H9 (cell line): ENCODE data around the gene CERS6. TPM values are rescaled to one million over a fixed set of nuclear protein-coding genes. Genes with fewer than 3 reads are reported as not detected.

ENCODE experiments used
- DNase-seq: peaks from one replicate; pipeline ENCODE4 v3.0.0-alpha.2; 2017
- H2AFZ ChIP-seq: one replicate; pipeline ENCODE4 v1.6.1; 2013; ENCODE audit warnings: mild to moderate bottlenecking, low read length, control low read depth, moderate library complexity
- H2AK5ac ChIP-seq: 2 replicates; pipeline ENCODE4 v1.6.1; 2013; ENCODE audit warnings: low read length, control low read depth, mixed read lengths; ENCODE audit not compliant: insufficient read length
- H2BK120ac ChIP-seq: one replicate; pipeline ENCODE4 v1.6.1; 2013; ENCODE audit warnings: low read depth, mild to moderate bottlenecking, low read length, control low read depth, inconsistent platforms; ENCODE audit not compliant: poor library complexity, severe bottlenecking
- H2BK12ac ChIP-seq: 2 replicates; pipeline ENCODE4 v1.6.1; 2013; ENCODE audit warnings: low read length, control low read depth, mixed read lengths, low read depth; ENCODE audit not compliant: insufficient read length
- H2BK15ac ChIP-seq: 2 replicates; pipeline ENCODE4 v1.6.1; 2013; ENCODE audit warnings: low read depth, low read length, control low read depth
- H2BK20ac ChIP-seq: one replicate; pipeline ENCODE4 v1.6.1; 2013; ENCODE audit warnings: low read depth, mild to moderate bottlenecking, low read length, control low read depth, inconsistent platforms; ENCODE audit not compliant: poor library complexity, severe bottlenecking
- H2BK5ac ChIP-seq: 2 replicates; pipeline ENCODE4 v1.6.1; 2013; ENCODE audit warnings: low read length, control low read depth, mixed read lengths; ENCODE audit not compliant: insufficient read length
- H3K14ac ChIP-seq: 2 replicates; pipeline ENCODE4 v1.6.1; 2013; ENCODE audit warnings: low read length, control low read depth; ENCODE audit not compliant: insufficient read depth
- H3K18ac ChIP-seq: 2 replicates; pipeline ENCODE4 v1.6.1; 2013; ENCODE audit warnings: low read depth, mild to moderate bottlenecking, mixed read lengths, low read length, control low read depth; ENCODE audit not compliant: insufficient read length
- H3K23ac ChIP-seq: 2 replicates; pipeline ENCODE4 v1.6.1; 2013; ENCODE audit warnings: low read length, control low read depth, mixed read lengths, low read depth; ENCODE audit not compliant: insufficient read length
- H3K23me2 ChIP-seq: 2 replicates; pipeline ENCODE4 v1.6.1; 2013; ENCODE audit warnings: low read depth, mild to moderate bottlenecking, mixed read lengths, low read length, control low read depth; ENCODE audit not compliant: insufficient read length, poor library complexity, severe bottlenecking
- H3K27ac ChIP-seq: 2 replicates; pipeline ENCODE4 v1.5.1; 2013; ENCODE audit warnings: low read length, control low read depth, mixed read lengths, low read depth; ENCODE audit not compliant: insufficient read length
- H3K27me3 ChIP-seq: 2 replicates; pipeline ENCODE4 v1.6.1; 2013; ENCODE audit warnings: low read length, control low read depth, inconsistent platforms; ENCODE audit not compliant: insufficient read depth
- H3K4ac ChIP-seq: 2 replicates; pipeline ENCODE4 v1.6.1; 2013; ENCODE audit warnings: low read depth, mild to moderate bottlenecking, control low read depth, inconsistent platforms, low read length, moderate library complexity
- H3K4me1 ChIP-seq: 2 replicates; pipeline ENCODE4 v1.6.1; 2013; ENCODE audit warnings: low read length, control low read depth, inconsistent platforms; ENCODE audit not compliant: insufficient read depth
- H3K4me2 ChIP-seq: 2 replicates; pipeline ENCODE4 v1.6.1; 2013; ENCODE audit warnings: low read length, control low read depth, mixed read lengths; ENCODE audit not compliant: insufficient read length, insufficient read depth
- H3K56ac ChIP-seq: 2 replicates; pipeline ENCODE4 v1.6.1; 2013; ENCODE audit warnings: low read depth, mild to moderate bottlenecking, mixed read lengths, low read length, control low read depth; ENCODE audit not compliant: insufficient read length
- H3K79me1 ChIP-seq: 2 replicates; pipeline ENCODE4 v1.6.1; 2013; ENCODE audit warnings: low read depth, mild to moderate bottlenecking, moderate library complexity, low read length, control low read depth, inconsistent platforms; ENCODE audit not compliant: insufficient read depth, poor library complexity, severe bottlenecking
- H3K79me2 ChIP-seq: 2 replicates; pipeline ENCODE4 v1.6.1; 2013; ENCODE audit warnings: low read length, control low read depth, inconsistent platforms; ENCODE audit not compliant: insufficient read depth
- H3K9ac ChIP-seq: 2 replicates; pipeline ENCODE4 v1.6.1; 2013; ENCODE audit warnings: low read length, control low read depth, mixed read lengths; ENCODE audit not compliant: insufficient read length; ENCODE audit errors: extremely low read depth
- H3K9me3 ChIP-seq: one replicate; pipeline ENCODE4 v1.6.1; 2013; ENCODE audit warnings: low read depth, low read length, inconsistent platforms; ENCODE audit not compliant: control insufficient read depth
- H3T11ph ChIP-seq: one replicate; pipeline ENCODE4 v1.6.1; 2013; ENCODE audit warnings: mild to moderate bottlenecking, low read length, control low read depth, inconsistent platforms
- H4K20me1 ChIP-seq: one replicate; pipeline ENCODE4 v1.6.1; 2013; ENCODE audit not compliant: control insufficient read depth, insufficient read length, insufficient read depth
- H4K5ac ChIP-seq: 2 replicates; pipeline ENCODE4 v1.6.1; 2013; ENCODE audit warnings: low read depth, mild to moderate bottlenecking, mixed read lengths, low read length, control low read depth; ENCODE audit not compliant: insufficient read length
- H4K8ac ChIP-seq: replicated peaks from 2 replicates; pipeline ENCODE4 v1.6.1; 2013; ENCODE audit warnings: low read length, control low read depth, mixed read lengths, low read depth; ENCODE audit not compliant: insufficient read length
- H4K91ac ChIP-seq: 2 replicates; pipeline ENCODE4 v1.6.1; 2013; ENCODE audit warnings: low read depth, mild to moderate bottlenecking, moderate library complexity, mixed read lengths, low read length, control low read depth; ENCODE audit not compliant: insufficient read length
- H3K27ac Mint-ChIP-seq, 3 experiments: 2 replicates in 2 of 3; 3 replicates in 1 of 3; pipeline ENCODE4 v1.8.0; 2020 to 2021; ENCODE audit warnings: mixed read lengths in 3 of 3, mild to moderate bottlenecking in 1 of 3, moderate library complexity in 1 of 3
- H3K27me3 Mint-ChIP-seq: 2 replicates; pipeline ENCODE4 v1.8.0; 2021; ENCODE audit warnings: low read depth, mild to moderate bottlenecking, moderate library complexity, mixed read lengths
- H3K36me3 Mint-ChIP-seq, 3 experiments: 2 replicates in 2 of 3; 3 replicates in 1 of 3; pipeline ENCODE4 v1.8.0; 2020 to 2021; ENCODE audit warnings: low read depth in 3 of 3, mixed read lengths in 3 of 3; ENCODE audit not compliant: insufficient read depth in 1 of 3
- H3K4me1 Mint-ChIP-seq, 2 experiments: 2 replicates each; pipeline ENCODE4 v1.8.0; 2020; ENCODE audit warnings: mixed read lengths in 2 of 2
- H3K4me3 Mint-ChIP-seq, 2 experiments: 2 replicates in 1 of 2; 3 replicates in 1 of 2; pipeline ENCODE4 v1.8.0; 2020 to 2021; ENCODE audit warnings: mild to moderate bottlenecking in 2 of 2, mixed read lengths in 2 of 2, moderate library complexity in 1 of 2
- H3K9me3 Mint-ChIP-seq, 2 experiments: 2 replicates in 1 of 2; 3 replicates in 1 of 2; pipeline ENCODE4 v1.8.0; 2020; ENCODE audit warnings: mild to moderate bottlenecking in 2 of 2, mixed read lengths in 2 of 2, moderate library complexity in 1 of 2
- WGBS: extraction: QIAGEN DNeasy Blood & Tissue Kit; methylation state at CpG from one replicate; pipeline ENCODE4 v1.1.7; 2013; ENCODE audit warnings: missing lambda C conversion rate, low lambda C conversion rate, mixed read lengths; ENCODE audit not compliant: insufficient read length; ENCODE audit errors: extremely low coverage; 5-methylcytosine and 5-hydroxymethylcytosine counted together
- total RNA-seq: library from RNA; stranded (reverse); gene quantifications from 2 replicates; pipeline ENCODE4 v1.2.1, GENCODE V29; 2021
- TF ChIP-seq, protein P1 (sequence below): fragments of 200-600 bp; sonication (generic); conservative IDR thresholded peaks from 3 replicates; pipeline ENCODE4 v1.8.0; 2021; ENCODE audit warnings: antibody characterized with exemption, mild to moderate bottlenecking

CERS6 gene
- total RNA-seq, 1 experiment from 2014 or later = 17.7 TPM

DNA sequence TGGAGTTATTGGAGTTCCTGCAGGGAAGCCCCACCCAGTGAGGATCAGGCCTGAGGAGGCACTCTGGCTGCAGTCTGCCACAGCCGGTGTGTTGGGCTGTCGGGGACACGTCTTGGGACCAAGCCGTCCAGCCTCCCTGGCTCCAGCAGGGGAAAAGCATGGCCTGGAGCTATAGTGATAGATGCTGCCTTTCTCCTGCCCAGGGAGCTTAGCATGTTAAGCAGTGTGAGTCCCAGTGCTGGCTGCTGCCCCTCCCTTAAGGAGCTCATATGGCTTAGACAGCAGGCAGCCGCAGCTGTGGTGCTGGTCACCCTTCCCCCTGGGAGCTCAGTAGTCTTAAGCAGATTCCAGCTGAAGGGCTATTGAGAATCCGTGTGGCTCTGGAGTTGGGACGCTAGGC, 78.9 kb downstream of the CERS6 start:
- no peaks in the 10 kb centered on the region for H3K9me3 ChIP-seq
- H3K9ac ChIP-seq = no peak overlapping the region
- Mint-ChIP-seq H3K4me1 (peaks cover 19 to 28% of the 10 kb centered on the region in 2 experiments), H3K36me3 (peaks cover 4 to 18% (median 13%) of the 10 kb centered on the region in 3 experiments), H3K4me3 (no peak overlapping the region), H3K27ac (no peak overlapping the region), H3K9me3 (peaks cover 6 to 8% of the 10 kb centered on the region in 2 experiments), H3K27me3 (no peaks in the 10 kb centered on the region)
- no peak overlapping the region for H3K18ac ChIP-seq
- H3T11ph ChIP-seq = no peak overlapping the region
- H2AK5ac ChIP-seq = no peak overlapping the region
- no peaks in the 10 kb centered on the region for H3K27me3 ChIP-seq
- H2BK5ac ChIP-seq = no peak overlapping the region
- H4K91ac ChIP-seq = no peak overlapping the region
- H3K23me2 ChIP-seq = no peaks in the 10 kb centered on the region
- H4K5ac ChIP-seq = no peak overlapping the region
- H3K79me1 ChIP-seq = peaks cover 3% of the 10 kb centered on the region
- TF ChIP-seq, protein P1, sequence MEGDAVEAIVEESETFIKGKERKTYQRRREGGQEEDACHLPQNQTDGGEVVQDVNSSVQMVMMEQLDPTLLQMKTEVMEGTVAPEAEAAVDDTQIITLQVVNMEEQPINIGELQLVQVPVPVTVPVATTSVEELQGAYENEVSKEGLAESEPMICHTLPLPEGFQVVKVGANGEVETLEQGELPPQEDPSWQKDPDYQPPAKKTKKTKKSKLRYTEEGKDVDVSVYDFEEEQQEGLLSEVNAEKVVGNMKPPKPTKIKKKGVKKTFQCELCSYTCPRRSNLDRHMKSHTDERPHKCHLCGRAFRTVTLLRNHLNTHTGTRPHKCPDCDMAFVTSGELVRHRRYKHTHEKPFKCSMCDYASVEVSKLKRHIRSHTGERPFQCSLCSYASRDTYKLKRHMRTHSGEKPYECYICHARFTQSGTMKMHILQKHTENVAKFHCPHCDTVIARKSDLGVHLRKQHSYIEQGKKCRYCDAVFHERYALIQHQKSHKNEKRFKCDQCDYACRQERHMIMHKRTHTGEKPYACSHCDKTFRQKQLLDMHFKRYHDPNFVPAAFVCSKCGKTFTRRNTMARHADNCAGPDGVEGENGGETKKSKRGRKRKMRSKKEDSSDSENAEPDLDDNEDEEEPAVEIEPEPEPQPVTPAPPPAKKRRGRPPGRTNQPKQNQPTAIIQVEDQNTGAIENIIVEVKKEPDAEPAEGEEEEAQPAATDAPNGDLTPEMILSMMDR = no peak
- peak; percentile 27 for DNase-seq
- no peaks in the 10 kb centered on the region for H4K20me1 ChIP-seq
- no peak overlapping the region for H3K14ac ChIP-seq
- H3K27ac ChIP-seq = no peak overlapping the region
- no peak overlapping the region for H2BK12ac ChIP-seq
- 0 out of 2 replicates have a peak, but pooled peaks cover 3% of the 10 kb centered on the region for H3K79me2 ChIP-seq
- H3K23ac ChIP-seq = no peak overlapping the region
- no peak overlapping the region for H3K4me2 ChIP-seq
- no peak overlapping the region for H2BK20ac ChIP-seq
- no peak overlapping the region for H2BK120ac ChIP-seq
- H3K56ac ChIP-seq = no peak overlapping the region
- WGBS = no CpG with 5 or more reads among the region's 7 CpGs
- H3K4me1 ChIP-seq = no peaks in the 10 kb centered on the region; the same call in 1 of the 2 replicates
- H4K8ac ChIP-seq = no peak overlapping the region
- H2AFZ ChIP-seq = no peak overlapping the region
- no peak overlapping the region for H2BK15ac ChIP-seq
- no peak overlapping the region for H3K4ac ChIP-seq
